ENCODE measurements around the gene CEMIP.

CEMIP gene

DNA sequence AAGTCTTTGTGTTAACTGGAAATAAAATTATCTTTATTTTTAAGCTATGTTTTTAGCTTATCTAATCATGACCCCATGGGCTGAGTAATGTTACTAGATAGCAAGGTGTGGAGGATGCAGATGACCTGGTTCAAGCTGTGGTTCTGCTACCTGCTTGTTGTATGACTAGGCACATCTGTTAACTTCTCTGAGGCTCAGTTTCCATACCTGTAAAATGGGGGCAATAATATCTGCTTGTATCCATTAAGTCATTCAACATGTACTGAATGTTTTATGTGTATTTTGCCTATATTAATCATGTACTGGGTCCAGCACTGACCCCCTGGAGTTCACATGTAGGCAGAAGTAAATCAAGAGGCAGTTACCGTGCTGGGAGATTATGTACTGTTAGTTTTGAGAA is 51.5 kb downstream of the CEMIP start:
- no peak for DNase-seq

DNA sequence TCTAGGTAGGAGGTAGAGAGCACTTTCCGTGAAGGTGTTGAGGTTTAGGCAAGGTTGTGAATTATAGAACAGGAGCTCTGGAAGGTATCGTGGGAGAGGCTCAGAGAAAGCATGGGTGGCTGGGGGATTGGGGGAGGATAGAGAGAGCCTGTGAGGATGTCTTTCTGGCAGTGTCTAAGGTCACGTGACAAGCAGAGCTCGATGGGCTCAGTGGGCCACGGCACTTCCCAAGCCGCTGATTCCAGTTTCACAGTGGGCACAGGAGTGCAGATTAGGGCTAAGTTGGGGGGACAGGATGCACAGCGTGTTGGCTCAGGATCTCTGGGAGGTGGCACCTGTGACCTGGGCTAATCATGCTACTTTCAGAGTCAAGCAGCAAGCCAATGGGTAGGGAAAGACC is 52.0 kb downstream of the CEMIP start:
- DNase-seq, result no peak

DNA sequence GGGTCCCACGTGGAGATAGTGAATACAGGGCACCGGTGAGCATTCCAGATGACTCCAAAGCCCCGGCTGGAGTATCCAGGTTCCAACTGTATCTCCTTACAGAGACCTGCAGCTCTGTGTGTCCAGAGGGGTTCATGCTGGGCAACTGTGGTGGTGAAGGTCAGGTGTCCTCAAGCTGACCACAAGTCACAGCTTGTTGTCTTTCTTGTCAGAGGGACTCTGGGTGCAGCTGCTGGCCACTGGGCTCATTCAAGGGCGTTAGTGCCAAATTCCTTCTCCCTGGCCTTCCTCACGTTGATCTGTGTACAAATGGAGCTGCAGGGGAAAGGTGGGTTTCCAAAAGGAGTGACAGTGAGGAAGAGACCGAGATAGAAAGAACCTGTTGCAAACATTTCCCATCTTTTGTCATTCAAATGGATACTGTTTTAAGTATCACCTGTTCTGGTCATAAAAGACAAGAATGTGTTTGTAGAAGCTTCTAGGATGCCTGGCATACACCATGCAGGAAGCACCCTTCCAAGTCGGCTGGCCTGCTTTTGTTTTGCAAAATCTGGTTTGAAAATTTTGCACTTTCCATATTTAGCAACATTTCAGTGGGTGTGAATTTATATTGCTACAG is 52.5 kb downstream of the CEMIP start:
- DNase-seq, result no peak

DNA sequence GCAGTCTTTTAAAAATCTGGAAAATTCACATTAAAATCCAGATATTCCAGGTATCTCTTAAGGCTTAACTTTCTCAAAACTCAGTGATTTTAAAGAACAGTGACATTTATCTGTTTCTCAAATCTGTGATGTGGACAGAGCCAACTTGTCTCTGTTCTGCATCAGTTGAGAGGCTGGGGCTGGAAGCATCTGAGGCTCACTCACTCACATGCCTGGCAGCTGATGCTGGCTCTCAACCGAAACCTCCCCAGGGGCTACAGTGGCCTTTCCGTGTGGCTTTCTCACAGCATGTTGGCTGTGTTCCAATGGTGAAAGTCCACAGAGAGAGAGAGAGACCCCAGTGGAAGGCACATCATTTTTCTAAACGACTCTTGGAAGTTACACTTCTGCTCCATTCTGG is 53.5 kb downstream of the CEMIP start:
- no peak for DNase-seq

DNA sequence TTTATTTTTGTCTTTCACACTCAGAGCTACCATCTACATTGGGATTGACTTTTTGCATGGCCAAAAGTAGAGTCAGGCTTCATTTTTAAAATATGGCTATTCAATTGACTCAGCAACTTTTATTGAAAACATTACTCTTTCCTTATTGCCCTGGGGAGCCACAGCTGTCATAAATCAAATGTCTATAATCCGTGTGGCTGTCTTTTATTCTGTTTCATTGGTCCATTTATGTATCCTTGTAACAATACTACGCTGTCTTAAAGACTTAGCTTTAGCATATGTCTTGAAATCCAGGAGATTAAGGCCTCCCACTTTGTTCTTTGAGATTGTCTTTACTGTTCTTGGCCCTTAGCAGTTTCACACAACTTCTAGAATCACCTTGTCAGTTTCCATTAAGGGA is 55.2 kb downstream of the CEMIP start:
- DNase-seq, result no peak

DNA sequence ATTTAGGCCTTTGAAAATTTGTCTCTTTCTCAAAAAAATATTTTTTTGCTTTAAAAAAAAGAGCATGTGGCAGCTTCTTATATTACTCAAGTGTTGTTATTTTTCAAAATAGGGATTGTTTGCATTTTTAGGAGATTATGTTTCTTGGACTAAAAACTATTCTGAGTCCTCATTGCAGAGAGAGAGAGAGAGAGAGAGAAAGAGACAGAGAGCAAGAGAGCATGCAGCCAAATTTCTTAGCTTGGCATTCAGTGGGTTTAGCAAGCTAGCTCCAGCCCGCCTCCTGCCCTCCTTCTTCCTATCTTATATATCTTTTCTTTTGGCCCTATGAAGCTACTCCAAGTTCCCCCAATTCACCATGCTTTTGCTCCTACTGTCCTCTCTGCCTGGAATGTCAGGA is 55.7 kb downstream of the CEMIP start:
- no peak for DNase-seq

DNA sequence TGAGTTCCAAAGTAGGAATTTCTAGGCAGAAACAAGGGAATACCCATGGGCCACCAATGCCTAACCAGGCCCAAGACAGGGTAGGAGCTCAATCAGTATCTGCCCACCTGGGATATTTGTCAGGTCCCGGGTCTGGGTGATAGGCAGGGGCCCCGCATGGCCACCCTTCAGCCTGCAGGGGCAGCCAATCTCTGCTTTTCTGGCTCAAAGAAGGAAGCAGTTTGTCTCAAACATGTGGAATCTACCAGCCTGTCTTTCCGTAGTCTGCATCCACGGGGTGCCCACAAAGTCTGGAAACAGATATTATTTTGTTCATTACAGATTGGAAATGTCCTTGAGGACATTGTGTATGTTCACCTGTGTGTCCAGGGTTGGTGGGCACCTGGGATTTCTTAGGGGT is 56.2 kb downstream of the CEMIP start:
- DNase-seq, result no peak

DNA sequence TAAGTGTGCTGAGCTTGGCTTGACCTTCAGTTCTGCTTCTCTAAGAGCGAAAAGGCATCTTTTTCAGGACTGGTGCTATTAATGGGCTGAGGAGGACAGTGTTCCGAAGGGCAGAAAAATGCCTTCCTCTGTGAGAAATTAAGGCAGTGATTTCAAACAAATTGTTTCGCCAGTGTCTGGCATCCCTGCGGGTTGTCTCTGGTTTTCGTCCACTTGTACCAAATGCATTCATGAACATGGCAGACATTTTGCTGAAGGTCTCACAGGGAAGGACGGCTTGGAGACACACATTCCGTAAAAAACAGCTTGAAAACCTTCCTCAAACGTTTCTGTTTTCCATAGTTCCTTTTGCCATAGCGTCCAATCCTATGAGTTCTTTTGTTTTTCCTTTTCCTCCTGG is 57.1 kb downstream of the CEMIP start:
- no peak for DNase-seq

DNA sequence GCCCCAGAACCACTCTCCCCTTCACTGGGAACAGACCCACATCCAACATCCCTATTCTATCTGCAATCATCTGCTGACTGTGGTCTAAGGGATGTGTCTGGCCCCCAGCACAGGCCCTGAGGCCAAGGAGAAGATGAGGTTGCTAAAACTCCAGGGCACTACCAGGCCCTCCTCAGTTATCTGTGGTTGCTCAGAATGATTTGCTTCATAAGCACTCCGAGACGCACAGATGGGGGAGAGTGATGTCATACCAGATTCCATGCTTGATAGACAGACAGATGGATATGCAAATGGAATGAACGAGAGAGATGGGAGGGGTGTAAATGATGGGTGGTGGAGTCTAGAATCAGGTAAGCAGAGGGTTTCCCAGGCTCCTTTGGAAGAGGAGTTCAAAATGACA is 57.8 kb downstream of the CEMIP start:
- DNase-seq, result no peak

DNA sequence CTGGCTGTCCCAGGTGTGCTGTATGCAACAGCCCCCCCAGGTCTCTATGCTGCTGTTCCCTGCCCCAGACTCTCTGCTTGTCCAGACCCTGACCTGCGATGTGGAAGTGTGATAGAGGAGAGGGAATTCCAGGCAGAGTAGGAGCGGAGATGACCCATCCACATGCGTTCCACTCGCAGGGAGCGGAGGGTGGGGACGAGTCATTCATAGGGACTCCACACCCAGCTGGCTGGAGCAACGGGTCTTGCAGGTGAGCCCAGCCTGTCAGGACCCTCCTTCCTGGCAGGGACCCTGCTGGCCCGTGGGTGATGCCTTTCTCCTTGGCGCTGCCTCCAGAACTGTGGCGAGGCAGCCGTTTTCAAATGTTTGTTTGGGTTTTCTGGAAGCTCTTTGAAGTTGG is 58.8 kb downstream of the CEMIP start:
- DNase-seq, result no peak

DNA sequence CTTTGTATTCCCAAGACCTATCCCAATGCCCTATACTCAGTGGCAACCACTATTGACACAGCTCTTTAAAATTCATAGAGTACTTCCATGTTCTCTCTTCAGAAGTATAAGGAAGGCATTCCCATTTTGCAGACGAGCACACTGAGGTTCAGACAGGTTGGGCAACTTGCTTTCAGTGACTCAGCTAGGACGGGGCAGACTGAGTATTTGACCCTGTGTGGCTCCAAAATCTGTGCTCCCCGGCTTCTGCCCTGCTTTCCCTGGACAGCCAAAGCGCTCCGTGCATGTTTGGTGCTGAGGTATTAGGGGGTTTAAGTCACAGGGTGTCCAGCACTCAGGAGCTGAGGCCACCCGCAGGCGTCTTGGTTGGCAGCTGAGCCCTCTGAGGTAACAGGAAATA is 59.5 kb downstream of the CEMIP start:
- DNase-seq, result no peak

DNA sequence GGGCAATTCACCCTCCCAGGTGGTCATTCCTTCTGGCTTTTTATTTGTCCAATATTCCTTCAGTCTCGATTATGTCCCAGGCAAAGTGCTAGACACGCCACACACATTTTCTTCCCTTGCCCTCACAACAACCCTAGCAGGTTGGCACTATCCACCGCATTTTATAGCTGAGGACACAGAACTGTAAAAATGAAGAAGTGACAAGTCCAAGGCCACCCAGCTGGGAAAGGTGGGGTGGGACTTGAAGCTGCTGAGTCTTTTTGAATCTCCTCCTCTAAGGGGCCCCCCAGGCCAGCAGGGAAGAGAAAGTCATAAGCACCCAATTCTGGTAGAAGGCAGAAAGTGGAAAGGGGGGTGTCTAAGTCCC is 60.6 kb downstream of the CEMIP start:
- no peak for DNase-seq

DNA sequence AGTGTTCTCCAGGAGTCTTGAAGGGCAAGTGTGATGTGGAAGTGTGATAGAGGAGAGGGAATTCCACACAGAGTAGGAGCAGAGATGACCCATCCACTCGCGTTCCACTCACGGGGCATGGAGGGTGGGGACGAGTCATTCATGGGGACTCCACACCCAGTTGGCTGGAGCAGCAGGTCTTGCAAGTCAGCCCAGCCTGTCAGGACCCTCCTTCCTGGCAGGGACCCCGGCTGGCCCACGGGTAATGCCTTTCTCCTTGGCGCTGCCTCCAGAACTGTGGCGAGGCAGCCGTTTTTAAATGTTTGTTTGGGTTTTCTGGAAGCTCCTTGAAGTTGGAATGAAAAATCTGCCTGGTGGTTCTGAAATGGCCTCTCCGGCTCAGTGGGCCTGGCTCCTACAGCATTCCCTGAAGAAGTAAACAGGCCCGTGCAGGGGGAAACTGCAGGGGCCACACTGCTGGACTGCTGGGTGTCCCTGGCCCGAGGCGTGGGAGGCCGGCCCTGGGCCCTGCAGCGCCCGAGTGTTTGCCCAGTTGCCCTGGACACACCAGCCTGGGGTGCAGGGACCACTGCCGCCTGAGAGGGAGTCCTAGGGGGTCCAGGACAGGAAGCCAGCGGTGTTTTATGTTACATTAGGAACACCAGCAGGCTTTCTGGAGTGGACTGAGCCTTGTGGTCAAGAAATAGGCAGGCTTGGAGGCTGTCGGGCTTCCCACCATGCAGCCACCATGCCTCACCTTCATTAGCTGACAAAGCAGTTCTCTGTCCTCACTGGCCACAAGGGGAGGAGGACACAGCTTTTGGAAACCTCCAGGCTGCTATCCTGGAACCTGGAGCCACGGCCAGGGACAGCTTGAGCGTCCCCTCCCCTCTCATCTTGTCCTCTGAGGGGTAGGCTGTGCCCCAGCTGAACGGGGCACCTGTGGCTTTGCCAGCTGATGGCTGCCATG is 61.3 kb downstream of the CEMIP start:
- DNase-seq, result no peak

DNA sequence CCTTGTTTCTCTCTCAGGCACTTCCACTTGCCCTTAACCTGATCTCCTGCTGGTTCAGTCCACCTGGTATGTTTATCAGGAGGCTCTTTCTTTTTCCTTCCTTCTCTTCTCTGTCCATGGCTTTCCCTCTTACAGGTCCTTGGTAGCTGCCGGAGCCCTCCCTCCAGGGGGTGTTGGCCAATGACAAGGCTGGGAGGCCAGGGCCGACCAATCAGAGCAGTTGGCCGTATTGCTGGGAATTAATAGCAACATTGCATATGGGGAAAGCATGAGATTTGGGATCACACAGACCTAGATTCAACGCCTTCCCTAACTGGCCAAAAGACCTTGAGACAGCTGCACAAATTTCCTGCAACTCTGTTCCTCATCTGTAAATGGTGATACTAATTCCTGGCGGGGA is 62.4 kb downstream of the CEMIP start:
- DNase-seq, result no peak

DNA sequence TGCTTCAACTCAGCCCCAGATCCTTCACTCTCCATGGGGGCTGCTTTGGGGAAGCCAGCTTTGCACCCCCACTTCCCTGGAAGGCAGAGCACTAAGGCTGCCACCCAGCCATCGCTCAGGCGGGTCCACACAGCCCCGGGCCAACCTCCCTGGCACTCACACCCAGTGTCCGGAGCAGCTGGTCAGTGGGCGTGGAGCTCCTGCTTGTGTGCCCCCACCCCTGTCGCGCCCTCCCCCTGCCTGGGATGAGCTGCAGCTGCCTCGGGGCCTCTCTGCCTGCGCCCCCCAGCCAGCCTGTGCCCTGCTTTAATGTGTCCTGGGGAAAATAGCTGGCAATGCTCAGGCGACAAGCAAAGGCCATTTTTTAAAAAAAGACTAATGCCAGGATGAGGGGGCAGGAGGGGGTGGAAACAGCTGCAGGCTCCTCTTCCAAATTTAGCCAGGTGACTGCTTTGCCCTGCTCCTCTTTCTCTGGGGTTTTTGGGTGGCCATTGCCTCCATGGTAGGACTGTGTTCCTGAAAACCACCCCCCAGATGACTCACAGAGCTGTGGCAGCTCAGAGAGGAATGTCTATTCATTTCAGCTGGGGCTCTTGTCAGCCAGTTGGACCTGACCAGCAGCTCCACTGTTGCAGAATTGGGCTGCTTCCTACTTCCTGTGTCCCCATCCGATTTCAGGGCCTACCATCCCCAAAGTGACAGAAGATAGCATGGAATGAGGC is 65.0 kb downstream of the CEMIP start:
- no peak for DNase-seq

DNA sequence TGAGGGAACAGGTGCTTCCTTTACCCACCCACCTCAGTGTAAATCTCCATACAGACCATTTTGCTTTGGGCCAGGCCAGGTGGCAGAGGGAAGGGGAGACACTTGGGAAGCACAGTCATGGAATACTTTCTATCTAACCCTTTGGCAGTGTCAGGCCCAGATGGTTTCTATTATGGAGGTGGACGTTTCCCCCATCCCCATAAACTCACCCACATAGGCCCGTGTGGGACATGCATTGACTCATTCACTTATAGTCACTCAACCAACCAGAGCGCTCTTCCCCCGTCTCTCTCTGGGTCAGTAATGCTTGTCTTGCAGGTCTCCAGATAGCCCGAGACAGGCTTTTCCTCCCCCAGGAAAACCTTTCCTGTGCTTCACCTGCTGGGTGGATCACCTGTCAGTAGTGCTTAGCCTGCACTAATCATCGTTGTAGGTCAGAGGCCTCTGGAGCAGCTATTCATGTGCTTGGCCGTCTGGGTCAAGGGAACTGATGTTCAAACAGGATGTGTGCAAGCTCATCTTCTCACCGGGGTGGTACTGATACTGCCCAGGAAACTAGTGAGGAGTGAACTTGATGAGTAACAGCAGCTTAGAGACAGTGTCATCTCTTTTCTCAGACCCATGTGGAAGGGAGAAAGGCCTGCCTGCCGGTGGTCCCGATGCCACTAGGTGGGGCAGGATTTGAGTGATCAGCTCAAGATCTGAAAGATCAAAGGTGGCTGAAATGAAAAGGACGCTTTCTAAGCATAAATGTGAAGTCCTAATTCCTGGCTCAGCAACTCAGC is 67.1 kb downstream of the CEMIP start:
- no peak for DNase-seq

DNA sequence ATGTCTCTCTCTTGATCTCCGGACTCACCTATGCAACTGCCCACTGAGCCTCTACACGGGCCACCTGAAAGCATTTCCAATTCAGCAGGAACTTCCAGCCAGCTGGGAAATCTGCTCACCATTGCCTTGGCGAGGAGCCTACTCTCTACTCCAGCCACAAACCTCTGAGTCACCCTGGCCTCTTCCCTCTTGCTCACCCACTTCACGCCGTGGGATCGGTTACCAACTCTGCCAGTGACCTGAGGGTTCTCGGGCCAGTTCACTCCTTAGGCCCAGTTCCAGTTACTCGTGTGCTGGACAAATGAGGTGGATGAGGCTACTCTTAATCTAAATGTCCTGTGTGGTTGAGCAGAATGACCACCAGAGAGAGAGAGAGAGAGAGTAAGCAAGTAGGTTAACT is 70.1 kb downstream of the CEMIP start:
- no peak for DNase-seq

DNA sequence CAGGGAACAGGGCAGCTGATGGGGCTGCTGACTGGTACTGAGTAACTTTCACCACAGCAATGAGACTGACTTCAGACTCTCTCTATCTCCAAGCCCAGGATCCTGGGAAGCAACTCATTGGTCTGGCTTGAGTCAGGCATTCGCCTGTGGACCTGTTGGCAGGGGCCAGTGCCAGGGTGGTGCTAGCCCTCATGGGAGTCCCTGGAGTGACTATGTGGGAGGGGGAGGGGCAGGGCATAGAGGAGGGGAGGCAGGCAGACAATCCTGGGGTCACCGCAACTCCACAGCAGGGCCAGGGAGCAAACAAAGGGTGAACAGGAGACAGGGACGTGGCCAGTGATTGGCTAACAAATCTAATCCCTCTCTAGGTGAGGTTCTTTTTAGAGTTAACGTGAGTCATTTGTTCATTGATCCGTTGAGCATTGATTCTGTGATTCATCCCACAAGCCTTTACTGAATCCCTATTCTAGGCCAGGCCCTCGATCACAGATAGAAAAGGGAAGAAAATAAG is 71.8 kb downstream of the CEMIP start:
- no peak for DNase-seq

DNA sequence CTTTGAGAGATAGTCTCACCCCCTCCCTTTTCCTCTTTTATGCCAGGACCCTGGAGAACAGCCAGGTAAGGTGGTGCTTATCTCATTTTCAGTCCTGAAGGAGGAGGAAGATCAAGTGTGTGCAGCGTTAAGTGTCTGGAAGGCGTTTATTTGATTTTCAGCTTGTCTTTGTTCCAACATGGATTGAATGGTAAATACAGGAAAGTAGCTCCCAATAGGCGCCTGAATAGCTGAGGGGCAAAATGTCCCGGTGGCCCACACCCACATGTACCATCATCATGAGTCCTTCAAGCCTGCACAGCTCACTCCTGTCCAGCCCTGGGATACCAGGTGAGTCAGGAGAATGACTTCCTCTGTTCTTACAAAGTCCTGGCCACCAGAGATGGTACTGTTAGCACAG is 73.5 kb downstream of the CEMIP start:
- DNase-seq, result no peak

DNA sequence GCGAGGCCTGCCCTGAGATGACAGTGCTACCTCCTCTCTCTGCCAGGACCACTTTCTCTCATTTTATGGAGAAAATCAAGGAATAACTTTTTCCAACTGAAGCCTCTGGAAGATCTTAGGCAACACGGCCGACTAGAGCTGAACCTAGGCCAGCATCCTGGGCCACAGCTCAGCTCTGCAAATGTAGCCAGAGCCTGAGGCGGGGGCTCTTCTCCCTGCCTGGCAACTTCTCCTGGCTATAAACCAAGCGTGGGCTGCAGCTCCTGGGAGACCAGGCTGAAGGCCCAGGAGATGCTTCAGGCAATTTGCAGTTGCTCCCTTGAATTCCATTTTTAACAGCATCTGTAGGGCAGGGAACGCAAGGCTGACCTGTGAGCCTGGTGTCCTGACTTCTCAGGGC is 74.9 kb downstream of the CEMIP start:
- no peak for DNase-seq

DNA sequence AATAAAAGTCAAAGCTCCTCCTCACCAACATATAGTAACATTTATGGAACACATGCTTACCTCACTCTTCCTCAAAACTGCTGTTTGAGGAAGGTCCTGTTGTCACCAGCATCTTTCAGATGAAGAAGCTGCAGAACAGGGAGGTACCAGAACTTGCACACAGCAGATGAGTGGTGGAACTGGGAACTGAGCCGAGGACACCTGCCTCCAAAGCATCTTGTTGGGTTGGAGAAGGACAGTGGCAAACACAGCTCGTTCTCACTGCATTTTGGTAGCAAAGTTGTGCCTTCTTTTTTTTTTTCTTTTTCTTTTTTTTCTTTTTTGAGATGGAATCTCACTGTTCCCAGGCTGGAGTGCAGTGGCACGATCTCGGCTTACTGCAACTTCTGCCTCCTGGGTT is 76.0 kb downstream of the CEMIP start:
- DNase-seq, result no peak

DNA sequence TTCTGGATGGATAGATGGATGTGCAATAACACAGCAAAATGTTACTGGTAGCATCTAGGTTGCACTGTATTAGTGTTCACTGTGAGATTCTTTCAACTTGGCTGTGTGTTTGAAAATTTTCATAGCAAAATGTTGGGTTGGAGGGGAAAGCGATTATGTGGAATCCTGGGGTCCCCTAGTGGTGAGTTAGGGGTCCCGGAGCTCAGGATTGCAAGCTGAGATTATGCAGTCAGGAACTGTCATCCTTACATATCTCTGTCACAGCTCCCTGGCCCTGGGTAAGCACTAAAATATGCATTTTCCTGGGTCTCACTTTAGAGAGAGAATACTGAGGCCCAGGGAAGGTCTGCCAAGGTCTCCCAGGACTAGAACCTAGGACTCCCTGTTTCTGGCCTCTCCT is 77.2 kb downstream of the CEMIP start:
- no peak for DNase-seq

DNA sequence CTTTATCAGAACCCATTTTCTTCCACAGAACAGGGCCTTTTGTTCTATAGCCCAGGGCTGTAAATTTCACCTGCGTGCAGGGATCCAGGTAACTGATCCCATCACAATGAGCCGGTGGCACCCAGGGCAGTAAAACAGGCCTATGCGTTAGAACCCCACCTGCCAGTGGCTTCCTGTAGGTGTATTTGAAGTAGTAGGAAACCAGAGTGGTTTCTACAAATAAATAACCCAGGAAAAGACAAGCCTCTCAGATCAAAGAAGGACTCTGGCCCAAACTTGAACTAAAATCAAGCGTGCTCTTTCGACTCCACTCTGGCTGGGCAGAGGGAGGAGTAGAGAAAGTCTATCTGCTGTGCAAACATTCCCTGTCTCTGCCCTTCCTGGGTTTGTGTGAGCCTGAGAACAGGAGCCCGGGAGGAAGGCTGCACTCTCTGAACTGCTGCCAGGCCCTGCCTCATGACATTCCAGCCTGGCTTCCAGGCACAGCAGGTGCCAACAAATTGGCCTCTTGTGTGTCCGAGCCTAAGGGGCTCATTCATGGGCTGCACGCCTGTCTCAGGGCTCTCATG is 77.7 kb downstream of the CEMIP start:
- no peak for DNase-seq

Measured in activated CD4-positive, alpha-beta T cell treated with anti-CD3 and anti-CD28 coated beads, Interleukin-2, amount 50 U/mL, for 16 hours (primary cell).